ENCODE results near the gene RASL10B. TPM values are rescaled to one million over a fixed set of nuclear protein-coding genes. Genes with fewer than 3 reads are reported as not detected.

Gene RASL10B, protein sequence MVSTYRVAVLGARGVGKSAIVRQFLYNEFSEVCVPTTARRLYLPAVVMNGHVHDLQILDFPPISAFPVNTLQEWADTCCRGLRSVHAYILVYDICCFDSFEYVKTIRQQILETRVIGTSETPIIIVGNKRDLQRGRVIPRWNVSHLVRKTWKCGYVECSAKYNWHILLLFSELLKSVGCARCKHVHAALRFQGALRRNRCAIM
- total RNA-seq = 10 to 100 TPM; 39.2 to 61.9 TPM

DNA sequence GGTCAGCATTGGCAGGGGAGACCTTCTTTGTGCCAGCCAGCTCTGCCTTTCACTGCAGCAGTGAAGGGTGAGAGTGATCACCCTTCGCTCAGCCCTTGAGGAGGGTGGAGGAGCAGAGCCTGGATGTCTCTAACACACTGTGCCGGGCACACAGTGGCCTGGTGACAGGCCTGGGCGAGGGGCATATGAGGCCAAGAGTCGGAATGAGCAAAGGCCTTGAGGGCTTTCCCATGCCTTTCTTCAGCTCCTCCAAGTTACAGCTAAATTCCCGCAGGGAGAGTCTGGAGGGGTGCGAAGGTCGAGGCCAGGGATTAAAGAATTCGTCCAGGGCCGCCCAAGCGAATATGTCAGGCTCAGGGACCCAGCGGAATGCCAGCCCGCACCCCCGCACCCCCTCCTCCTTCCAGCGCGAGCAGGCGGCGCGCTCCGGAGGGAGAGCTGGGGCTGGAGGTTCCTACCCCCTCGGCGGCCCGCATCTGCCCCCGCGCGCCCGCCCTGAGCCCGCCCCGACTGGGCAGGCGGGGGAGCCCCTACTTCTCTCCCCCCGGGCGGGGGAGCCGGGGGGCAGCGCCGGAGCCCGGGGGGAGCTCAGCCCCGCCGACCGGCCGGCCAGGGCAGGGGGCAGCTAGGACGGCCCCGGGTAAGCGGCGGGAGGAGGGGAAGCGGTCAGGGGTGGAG lies at the start of gene RASL10B:
TSS of gene RASL10B (plus strand) at position 401 of the 678 bp plus-strand sequence. CDS start 3,546 bp downstream, outside the sequence.
- DNase-seq (ENCODE audit: low spot score) = peak; percentile 60

GRCh38 chr17:35683591-35683990 lies 47.8 kb upstream of the RASL10B start:
- Histone ChIP-seq H3K27me3 (no peaks in the 10 kb centered on the region), H3K4me3 (no peak overlapping the region), H3K9me3 (no peaks in the 10 kb centered on the region), H3K36me3 (peaks cover 55% of the 10 kb centered on the region), H3K4me1 (no peaks in the 10 kb centered on the region), H3K27ac (no peak overlapping the region)
- no peak for TF ChIP-seq CTCF (IDR thresholded peaks at IDR 0.05)
- DNase-seq (ENCODE audit: low spot score) = no peak

More for the DNA sequence above, at the start of gene RASL10B:
- Histone ChIP-seq H3K36me3 (no peaks in the 10 kb centered on the region), H3K4me1 (peaks cover 0 to 27% of the 10 kb centered on the region in 2 donors), H3K27ac (peak within 1 kb of the TSS; percentile 62 to 85), H3K9me3 (no peaks in the 10 kb centered on the region), H3K4me3 (peak within 1 kb of the TSS; percentile 55 to 77), H3K27me3 (no peaks in the 10 kb centered on the region)
- no peak for TF ChIP-seq CTCF (IDR thresholded peaks at IDR 0.05)

- no peaks in the 10 kb centered on the region for H3K27me3 ChIP-seq
- no peaks in the 10 kb centered on the region for H3K4me1 ChIP-seq
- peaks cover 61% of the 10 kb centered on the region for H3K36me3 ChIP-seq
- no peak overlapping the region for H3K4me3 ChIP-seq
- TF ChIP-seq CTCF (IDR thresholded peaks at IDR 0.05) = no peak
- no peak overlapping the region for H3K27ac ChIP-seq
- H3K9me3 ChIP-seq = no peaks in the 10 kb centered on the region
- DNase-seq (ENCODE audit: low spot score) = no peak
Observed at GRCh38 chr17:35684055-35684802, 47.2 kb upstream of the RASL10B start.

DNA sequence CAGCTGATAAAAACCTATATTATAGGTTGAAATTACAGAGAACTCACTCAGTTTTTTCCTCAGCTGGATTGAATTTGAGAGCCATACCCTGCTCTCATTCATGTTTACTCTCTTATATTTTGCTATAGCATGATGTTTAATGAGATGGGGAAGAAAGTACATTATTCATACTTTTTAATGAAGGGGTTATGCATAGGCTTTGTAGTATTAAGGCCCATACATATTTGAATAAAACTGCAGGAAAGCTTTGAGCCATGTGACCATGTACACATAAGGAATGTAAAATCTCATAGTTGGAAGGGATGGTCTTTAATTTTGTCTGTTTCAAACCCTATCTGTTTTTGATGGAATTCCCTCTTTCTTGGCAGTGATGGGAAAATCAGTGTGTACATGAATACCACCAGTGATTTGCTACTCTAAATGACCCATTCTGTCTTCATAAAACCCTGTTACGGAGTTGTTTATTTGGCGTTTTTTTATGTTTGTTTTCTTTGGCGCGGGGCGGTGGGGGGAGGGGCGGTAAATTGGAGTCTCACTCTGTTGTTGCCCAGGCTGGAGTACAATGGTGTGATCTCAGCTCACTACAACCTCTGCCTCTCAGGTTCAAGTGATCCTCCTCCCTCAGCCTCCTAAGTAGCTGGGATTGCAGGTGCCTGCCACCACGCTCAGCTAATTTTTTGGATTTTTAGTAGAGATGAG lies 38.8 kb upstream of the RASL10B start:
- H3K4me3 ChIP-seq = no peak overlapping the region
- peaks cover 0 to 16% of the 10 kb centered on the region in 2 donors for H3K4me1 ChIP-seq
- H3K27me3 ChIP-seq = no peaks in the 10 kb centered on the region
- H3K9me3 ChIP-seq = no peaks in the 10 kb centered on the region
- peaks cover 36% of the 10 kb centered on the region for H3K36me3 ChIP-seq
- no peak for DNase-seq (ENCODE audit: low spot score)
- no peak overlapping the region for H3K27ac ChIP-seq
- TF ChIP-seq CTCF (IDR thresholded peaks at IDR 0.05) = no peak

DNA sequence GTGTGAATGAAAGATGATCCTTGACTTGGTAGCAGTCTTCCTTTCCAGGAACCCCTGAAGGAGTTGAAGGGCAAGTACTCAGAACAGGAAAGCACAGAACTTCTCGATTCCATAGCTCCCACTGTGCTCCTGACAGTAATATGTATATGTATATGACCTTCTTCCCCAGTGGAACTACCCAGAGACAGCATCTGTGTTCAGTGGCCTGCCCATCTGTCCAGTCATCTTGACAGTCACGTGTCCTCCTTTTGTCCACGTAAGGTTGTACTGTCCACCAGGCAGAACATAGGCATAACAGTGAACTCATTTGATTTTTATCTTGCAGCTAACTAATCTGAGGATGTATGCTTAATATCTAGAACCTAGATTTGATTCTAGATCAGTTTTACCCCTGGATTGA lies 37.8 kb upstream of the RASL10B start:
- TF ChIP-seq CTCF (IDR thresholded peaks at IDR 0.05) = no peak
- H3K36me3 ChIP-seq = peaks cover 26% of the 10 kb centered on the region
- DNase-seq (ENCODE audit: low spot score) = no peak
- no peak overlapping the region for H3K27ac ChIP-seq
- H3K9me3 ChIP-seq = no peaks in the 10 kb centered on the region
- H3K4me1 ChIP-seq = peaks cover 0 to 16% of the 10 kb centered on the region in 2 donors
- no peaks in the 10 kb centered on the region for H3K27me3 ChIP-seq
- H3K4me3 ChIP-seq = no peak overlapping the region

All from right atrium auricular region (tissue), 2 donors.